Hematopoietic multipotent progenitor cell treated with erythropoietin and hydrocortisone succinate and interleukin-3 and kit ligand, for 15 days (in vitro differentiated cells): ENCODE data around the gene CCNE1.
"Not testable (repeated sequence)": the region's sequence is repeated elsewhere in the genome, so short reads cannot be mapped to it uniquely, and the experiment has no call there.

Experiments used
- DNase-seq: peaks from one replicate; pipeline ENCODE4 v3.0.0-alpha.2; 2015; ENCODE audit warnings: low spot score

CCNE1 gene

DNA sequence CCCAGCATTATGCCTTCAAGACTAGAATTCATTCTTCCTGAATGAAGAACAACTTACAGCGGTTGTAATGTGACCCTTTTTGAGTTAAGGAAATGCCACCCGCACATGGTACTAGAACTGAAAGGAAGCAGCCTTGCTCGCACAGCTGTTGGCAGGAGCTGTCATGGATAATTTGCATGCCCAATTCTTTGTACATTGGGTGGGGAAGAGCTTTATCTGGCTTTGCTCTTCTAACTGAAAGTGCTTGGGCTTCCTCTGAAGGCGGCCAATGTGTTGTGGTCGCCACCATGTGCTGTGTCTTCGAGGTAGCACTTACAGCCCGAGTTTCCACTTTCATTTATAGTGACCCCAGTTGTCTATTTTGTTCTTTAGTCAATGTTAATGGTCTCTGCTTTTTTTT is 3.4 kb downstream of the CCNE1 start:
- peak; percentile 51 for DNase-seq

- no peak for DNase-seq
Observed at GRCh38 chr19:29817316-29817715, 5.5 kb downstream of the CCNE1 start.

DNA sequence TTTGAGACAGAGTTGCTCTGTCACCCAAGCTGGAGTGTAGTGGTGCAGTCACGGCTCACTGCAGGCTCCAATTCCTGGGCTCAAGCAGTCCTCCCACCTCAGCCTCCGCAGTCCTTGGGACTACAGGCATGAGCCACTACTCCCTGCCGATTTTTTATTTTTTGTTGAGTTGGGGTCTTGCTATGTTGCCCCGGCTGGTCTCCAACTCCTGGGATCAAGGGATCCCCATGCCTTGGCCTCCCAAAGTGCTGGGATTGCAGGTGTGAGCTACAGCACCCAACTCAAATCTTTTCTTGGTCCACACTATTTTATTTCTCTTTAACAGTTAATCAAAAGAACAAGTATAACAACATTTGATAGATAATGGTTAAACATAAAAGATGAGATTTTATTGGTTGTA is 7.5 kb downstream of the CCNE1 start:
- DNase-seq: no peak

DNA sequence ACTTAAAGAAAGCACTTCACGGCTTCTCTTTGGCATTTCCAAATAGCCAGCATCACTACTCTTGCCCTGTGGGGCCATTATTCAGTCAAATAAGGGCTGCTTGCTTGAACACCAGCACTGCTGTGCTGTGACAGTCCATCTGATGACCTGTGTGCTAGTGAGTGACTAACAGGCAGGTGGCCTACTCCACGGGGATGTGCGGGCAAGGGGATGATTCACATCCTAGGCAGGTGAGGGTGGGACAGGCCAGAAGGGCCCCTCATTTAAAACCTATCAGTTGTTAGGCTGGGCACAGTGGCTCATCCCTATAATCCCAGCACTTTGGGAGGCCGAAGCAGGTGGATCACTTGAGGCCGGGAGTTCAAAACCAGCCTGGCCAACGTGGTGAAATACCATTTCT is 8.2 kb downstream of the CCNE1 start:
- no peak for DNase-seq

- no peak for DNase-seq
Observed at GRCh38 chr19:29823581-29824330, 12.0 kb downstream of the CCNE1 start.

- DNase-seq: not testable (repeated sequence)
Observed at GRCh38 chr19:29825263-29825662, 13.5 kb downstream of the CCNE1 start.

GRCh38 chr19:29831041-29831548 is 19.3 kb downstream of the CCNE1 start:
- DNase-seq: no peak

GRCh38 chr19:29831686-29832085 is 19.9 kb downstream of the CCNE1 start:
- no peak for DNase-seq

- no peak for DNase-seq
Observed at GRCh38 chr19:29832801-29833200, 21.0 kb downstream of the CCNE1 start.

GRCh38 chr19:29833614-29834261 is 21.9 kb downstream of the CCNE1 start:
- no peak for DNase-seq

- no peak for DNase-seq
Observed at GRCh38 chr19:29834991-29835846, 23.4 kb downstream of the CCNE1 start.

- no peak for DNase-seq
Observed at GRCh38 chr19:29836409-29836825, 24.6 kb downstream of the CCNE1 start.

- no peak for DNase-seq
Observed at GRCh38 chr19:29837448-29837981, 25.7 kb downstream of the CCNE1 start.

- DNase-seq: no peak
Observed at GRCh38 chr19:29837996-29838395, 26.2 kb downstream of the CCNE1 start.

- DNase-seq: no peak
Observed at GRCh38 chr19:29840066-29840950, 28.5 kb downstream of the CCNE1 start.

DNA sequence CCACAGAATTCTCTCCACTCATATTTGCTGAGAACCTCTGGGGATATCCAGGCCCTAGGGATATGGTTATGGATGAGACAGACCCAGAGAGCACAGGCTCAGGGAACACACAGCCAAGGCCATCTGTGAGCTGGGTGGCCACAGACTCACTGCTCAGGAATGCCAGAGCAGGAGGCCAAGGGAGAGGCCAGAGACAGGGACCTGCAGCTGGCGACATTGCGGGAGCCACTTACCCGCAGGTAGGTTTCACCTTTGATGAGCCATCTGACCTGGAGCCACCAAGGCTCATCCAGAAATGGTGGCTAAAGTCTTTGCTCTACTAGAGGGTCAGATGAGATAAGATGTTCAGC is 29.4 kb downstream of the CCNE1 start:
- no peak for DNase-seq

- no peak for DNase-seq
Observed at GRCh38 chr19:29841559-29842367, 30.0 kb downstream of the CCNE1 start.

GRCh38 chr19:29842471-29843179 is 30.8 kb downstream of the CCNE1 start:
- no peak for DNase-seq

DNA sequence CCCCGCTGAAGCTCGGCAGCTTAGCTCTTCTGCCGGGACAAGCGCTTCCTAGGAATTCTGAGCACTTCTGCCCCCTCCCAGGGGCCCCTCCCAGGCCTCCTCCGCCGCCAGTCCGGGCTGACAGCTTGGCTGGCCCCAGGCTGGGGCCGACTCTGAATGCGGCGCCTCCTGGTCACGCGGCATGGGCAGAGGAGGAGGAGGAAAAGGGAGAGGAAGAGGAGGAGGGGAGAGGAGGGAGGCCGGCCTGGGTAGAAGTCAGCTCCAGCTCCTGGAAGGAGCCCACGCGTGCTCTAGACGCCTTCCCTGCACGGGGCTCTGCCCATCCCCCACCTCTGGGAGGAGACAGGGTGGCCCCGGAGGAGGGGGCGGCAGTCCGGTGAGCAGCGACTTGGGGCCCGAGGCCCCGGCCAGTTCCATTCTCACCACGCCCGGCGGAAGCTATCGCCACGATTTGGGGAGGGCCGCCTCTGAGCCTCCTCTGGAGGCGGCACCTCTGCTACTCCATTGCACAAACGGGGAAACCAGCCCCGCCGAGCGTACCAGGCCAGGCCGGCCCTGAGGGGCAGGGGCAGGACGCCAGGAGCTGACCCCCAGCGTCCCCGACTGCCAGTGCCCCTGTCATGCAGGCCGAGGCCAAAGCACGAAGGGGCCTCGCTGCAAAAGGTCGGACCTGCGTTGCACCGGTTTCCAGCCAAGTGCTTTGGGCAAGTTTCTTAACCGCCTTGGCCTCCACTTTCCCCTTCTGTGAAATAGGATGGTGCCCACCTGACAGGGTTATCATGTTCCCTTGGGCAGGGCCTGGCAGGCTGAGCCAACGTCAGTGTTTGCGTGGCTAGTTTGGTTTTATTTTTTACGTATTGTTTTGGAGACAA is 31.6 kb downstream of the CCNE1 start:
- DNase-seq: no peak
